ENCODE results near the gene SPRY4. TPM values are rescaled to one million over a fixed set of nuclear protein-coding genes. Genes with fewer than 3 reads are reported as not detected.
A peak's percentile ranks its signal among the peaks of the same experiment; 100 is the strongest.
"Not testable (repeated sequence)": the region's sequence is repeated elsewhere in the genome, so short reads cannot be mapped to it uniquely, and the experiment has no call there.

Gene SPRY4
- total RNA-seq, 2 donors from 2014 or later = 8.4 to 21.5 TPM

DNA sequence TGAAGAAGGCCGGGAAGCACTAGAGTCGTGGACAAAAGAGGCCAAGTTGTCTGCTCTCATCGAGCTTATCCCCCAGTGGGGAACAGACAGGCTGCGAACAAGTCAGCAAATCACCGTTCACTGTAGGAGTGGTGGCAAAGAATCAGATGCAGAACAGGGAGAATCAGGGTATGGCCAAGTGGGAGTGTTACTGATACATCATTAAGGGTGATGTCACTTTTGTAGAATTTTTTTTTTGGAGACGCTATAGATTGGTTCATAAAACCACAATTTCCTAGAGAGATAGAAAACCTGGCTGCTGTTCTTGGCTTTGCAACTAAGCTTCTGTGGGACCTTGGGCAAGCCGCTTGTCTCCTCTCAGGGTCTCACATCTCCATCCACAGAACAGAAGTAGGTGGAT is 21.3 kb downstream of the SPRY4 start:
- intact Hi-C loops (cut with DNase I) = no loop called here
- Histone ChIP-seq H3K27ac (no peak overlapping the region), H3K9ac (ENCODE audit: low read depth in 2 of 2, low read length in 2 of 2) (no peak overlapping the region), H3K9me3 (no peaks in the 10 kb centered on the region), H3K4me1 (peaks cover 10% of the 10 kb centered on the region), H3K27me3 (no peaks in the 10 kb centered on the region), H3K36me3 (no peaks in the 10 kb centered on the region), H3K4me3 (no peak overlapping the region)
- no peak for DNase-seq
- TF ChIP-seq, protein P1, sequence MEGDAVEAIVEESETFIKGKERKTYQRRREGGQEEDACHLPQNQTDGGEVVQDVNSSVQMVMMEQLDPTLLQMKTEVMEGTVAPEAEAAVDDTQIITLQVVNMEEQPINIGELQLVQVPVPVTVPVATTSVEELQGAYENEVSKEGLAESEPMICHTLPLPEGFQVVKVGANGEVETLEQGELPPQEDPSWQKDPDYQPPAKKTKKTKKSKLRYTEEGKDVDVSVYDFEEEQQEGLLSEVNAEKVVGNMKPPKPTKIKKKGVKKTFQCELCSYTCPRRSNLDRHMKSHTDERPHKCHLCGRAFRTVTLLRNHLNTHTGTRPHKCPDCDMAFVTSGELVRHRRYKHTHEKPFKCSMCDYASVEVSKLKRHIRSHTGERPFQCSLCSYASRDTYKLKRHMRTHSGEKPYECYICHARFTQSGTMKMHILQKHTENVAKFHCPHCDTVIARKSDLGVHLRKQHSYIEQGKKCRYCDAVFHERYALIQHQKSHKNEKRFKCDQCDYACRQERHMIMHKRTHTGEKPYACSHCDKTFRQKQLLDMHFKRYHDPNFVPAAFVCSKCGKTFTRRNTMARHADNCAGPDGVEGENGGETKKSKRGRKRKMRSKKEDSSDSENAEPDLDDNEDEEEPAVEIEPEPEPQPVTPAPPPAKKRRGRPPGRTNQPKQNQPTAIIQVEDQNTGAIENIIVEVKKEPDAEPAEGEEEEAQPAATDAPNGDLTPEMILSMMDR (IDR thresholded peaks at IDR 0.05) = no peak

DNA sequence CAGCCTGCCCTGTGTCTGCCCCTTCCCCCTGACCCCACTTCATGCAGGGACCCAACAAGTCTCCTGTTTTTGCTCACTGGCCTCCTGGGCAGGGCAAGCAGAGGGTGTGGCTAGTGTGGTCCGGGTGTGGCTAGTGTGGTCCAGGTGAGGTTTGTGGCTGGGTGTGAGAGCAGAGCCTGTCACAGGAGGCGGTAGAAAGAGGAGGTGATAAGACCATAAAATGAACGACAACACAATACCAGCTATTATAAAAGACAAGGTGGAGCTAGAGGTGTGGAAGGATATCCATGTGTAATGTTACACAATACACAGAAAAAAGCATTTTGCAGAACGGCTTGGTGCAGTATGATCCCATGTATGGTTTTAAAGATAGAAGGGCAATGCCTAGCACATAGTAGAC is 23.3 kb downstream of the SPRY4 start:
- Histone ChIP-seq H3K4me3 (no peak overlapping the region), H3K36me3 (no peaks in the 10 kb centered on the region), H3K27ac (peak overlapping the region; percentile 44), H3K27me3 (no peaks in the 10 kb centered on the region), H3K4me1 (peaks cover 9% of the 10 kb centered on the region), H3K9ac (ENCODE audit: low read depth in 2 of 2, low read length in 2 of 2) (no peak overlapping the region), H3K9me3 (no peaks in the 10 kb centered on the region)
- peak; percentile 86 for DNase-seq
- TF ChIP-seq, protein P1 (IDR thresholded peaks at IDR 0.05) = no peak
- intact Hi-C loops (cut with DNase I) = no loop called here

DNA sequence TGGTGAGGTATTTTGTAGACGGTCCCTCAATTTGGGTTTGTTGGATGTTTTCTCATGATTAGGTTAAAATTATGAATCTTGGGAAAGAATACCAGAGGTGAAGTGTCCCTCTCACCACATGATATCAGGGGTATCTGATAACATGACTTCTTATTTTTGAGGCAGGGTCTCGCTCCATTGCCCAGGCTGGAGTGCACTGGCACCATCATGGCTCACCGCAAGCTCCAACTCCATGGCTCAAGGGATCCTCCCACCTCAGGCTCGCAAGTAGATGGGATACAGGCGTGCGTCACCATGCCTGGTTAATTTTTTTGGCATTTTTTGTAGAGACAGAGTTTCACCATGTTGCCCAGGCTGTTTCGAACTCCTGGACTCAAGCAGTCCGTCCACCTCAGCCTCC is 24.1 kb downstream of the SPRY4 start:
- no peak for DNase-seq
- intact Hi-C loops (cut with DNase I) = no loop called here
- Histone ChIP-seq H3K4me1 (peaks cover 6% of the 10 kb centered on the region), H3K36me3 (no peaks in the 10 kb centered on the region), H3K27me3 (no peaks in the 10 kb centered on the region), H3K9me3 (no peaks in the 10 kb centered on the region), H3K4me3 (no peak overlapping the region), H3K9ac (ENCODE audit: low read depth in 2 of 2, low read length in 2 of 2) (no peak overlapping the region), H3K27ac (peak overlapping the region; percentile 44)
- TF ChIP-seq, protein P1 (IDR thresholded peaks at IDR 0.05) = no peak

DNA sequence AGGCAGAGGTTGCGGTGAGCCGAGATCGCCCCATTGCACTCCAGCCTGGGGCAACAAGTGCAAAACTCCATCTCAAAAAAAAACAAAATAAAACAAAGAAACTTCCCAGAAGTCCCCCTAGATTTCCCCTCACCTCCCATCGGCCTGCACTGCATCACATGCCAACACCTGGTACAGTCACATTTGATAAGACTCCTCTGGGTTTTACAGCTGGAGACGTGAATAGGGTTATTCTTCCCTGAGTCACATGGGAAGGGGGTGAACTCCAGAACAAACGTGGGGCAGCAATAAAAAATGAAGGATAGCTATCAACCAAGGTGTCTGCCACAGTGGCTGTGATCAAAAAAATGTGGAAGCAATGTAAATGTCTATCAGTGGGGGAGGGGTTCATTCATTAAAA is 26.0 kb downstream of the SPRY4 start:
- Histone ChIP-seq H3K36me3 (no peaks in the 10 kb centered on the region), H3K4me1 (peaks cover 6% of the 10 kb centered on the region), H3K9ac (ENCODE audit: low read depth in 2 of 2, low read length in 2 of 2) (no peak overlapping the region), H3K27me3 (no peaks in the 10 kb centered on the region), H3K27ac (no peak overlapping the region), H3K4me3 (no peak overlapping the region), H3K9me3 (no peaks in the 10 kb centered on the region)
- intact Hi-C loops (cut with DNase I) = no loop called here
- TF ChIP-seq, protein P1 (IDR thresholded peaks at IDR 0.05) = no peak
- DNase-seq = peak; percentile 60

DNA sequence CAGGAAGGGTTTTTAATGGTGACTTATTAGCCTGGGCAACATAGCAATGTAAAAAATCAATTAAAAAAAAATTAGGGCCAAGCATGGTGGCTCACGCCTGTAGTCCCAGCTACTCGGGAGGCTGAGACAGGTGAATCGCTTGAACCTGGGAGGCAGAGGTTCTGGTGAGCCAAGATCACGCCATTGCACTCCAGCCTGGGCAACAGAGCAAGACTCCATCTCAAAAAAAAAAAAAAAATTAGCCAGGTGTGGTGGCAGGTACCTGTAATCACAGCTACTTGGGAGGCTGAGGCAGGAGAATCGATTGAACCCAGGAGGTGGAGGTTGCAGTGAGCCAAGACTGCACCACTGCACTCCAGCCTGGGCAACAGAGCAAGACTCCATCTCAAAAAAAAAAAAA is 27.0 kb downstream of the SPRY4 start:
- H3K4me1 ChIP-seq; DNase-seq; H3K27ac ChIP-seq; H3K36me3 ChIP-seq; H3K9me3 ChIP-seq; H3K27me3 ChIP-seq; H3K9ac ChIP-seq (ENCODE audit: low read depth in 2 of 2, low read length in 2 of 2); intact Hi-C loops (cut with DNase I); H3K4me3 ChIP-seq: not testable (repeated sequence)

DNA sequence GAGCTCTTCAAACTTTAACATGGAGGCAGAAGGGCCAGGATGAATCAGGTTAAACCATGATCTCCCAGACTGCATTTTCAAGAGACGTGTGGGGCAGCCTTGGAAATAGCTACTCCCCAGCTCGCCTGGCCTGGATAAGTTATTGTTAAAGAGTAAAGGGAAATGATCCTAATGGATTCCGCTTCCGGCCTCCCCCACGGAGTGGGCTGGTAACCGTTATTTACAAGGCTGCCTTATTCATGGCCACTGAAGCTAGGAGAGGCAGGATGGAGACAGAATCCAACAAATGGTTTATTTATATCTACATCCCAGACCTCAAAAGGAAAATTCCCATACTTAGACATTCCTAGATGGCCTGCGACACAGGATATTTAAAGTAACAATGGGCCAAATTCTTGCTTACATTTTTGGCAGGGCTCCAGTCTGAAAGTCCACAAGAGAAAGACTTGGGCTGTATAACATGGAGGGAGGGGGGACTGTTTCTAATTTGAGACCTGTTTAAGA is 27.9 kb downstream of the SPRY4 start:
- no peak overlapping the region for H3K4me3 ChIP-seq

More for the DNA sequence above, 27.9 kb downstream of the SPRY4 start:
- Histone ChIP-seq H3K9ac (ENCODE audit: low read depth in 2 of 2, low read length in 2 of 2) (peak overlapping the region in 1 of 2 donors; percentile 9), H3K27ac (no peak overlapping the region), H3K36me3 (no peaks in the 10 kb centered on the region), H3K9me3 (no peaks in the 10 kb centered on the region), H3K27me3 (no peaks in the 10 kb centered on the region), H3K4me1 (peaks cover 6% of the 10 kb centered on the region)
- no peak for DNase-seq
- intact Hi-C loops (cut with DNase I) = no loop called here
- TF ChIP-seq, protein P1 (IDR thresholded peaks at IDR 0.05) = no peak

All from colonic mucosa (tissue), 4 donors.